ENCODE measurements around the gene TYMS. TPM values are rescaled to one million over a fixed set of nuclear protein-coding genes. Genes with fewer than 3 reads are reported as not detected.

TYMS gene
- total and polyA plus RNA-seq, 9 of the 15 experiments (the other 6 are each of a cell fraction or from before 2014, with no cell fraction given) = 69.1 to 409 (median 175) TPM

DNA sequence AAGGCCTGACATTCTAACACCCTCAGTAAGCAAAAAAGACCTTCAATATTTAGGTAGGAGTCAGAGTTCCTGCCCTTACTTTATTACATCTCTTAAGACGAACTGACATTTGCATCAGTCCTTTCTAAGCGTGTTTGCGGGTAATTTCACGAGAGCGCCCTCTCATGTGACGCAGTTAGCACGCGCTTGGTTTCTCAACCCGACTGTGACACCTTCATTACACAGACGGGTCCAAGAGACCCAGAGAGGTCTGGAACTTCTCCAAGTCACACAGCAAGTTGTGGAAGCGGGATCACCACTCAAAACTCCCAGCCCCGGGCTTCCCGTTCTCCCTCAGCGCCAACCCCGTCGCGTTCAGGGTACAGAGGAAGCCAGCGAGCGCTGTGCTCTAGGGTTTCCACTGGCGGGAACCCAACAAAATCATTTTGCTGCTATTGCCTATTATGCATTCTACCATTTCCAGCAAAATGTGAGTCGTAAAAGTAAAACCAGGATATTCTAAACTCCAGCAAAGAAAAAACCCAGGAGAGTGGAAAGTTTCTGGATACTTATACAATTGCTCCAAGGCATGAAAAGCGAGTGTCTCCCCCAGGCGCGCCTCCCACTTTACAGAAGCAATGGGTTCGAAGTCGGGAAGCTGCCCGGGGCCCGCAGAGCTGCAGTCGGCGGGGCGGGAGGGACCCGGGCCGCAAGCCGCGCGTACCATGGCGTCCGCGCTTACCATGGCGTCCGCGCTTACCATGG, 54.4 kb downstream of the TYMS start (continued):
- TF ChIP-seq TCFL5 (CRISPR knock-in tag; conservative IDR thresholded peaks at IDR 0.05) (no peak), ZNF165 (CRISPR knock-in tag; IDR thresholded peaks at IDR 0.05; ENCODE audit: borderline replicate concordance) (no peak), STAT5A (IDR thresholded peaks at IDR 0.05; ENCODE audit: borderline replicate concordance, low read length) (0 out of 2 replicates have a peak, but pooled peaks have one; percentile 12), BCOR (IDR thresholded peaks at IDR 0.05) (peak; percentile 80), PML (IDR thresholded peaks at IDR 0.05; ENCODE audit: low read length) (0 out of 2 replicates have a peak, but pooled peaks have one; percentile 38), BHLHE40 (IDR thresholded peaks at IDR 0.05; ENCODE audit: low read length) (peak; percentile 87), FOXK2 (conservative IDR thresholded peaks at IDR 0.05 in 1 of 2, IDR thresholded peaks at IDR 0.05 in 1 of 2; ENCODE audit: low read depth in 2 of 2) (no peak), TSC22D4 (tag; IDR thresholded peaks at IDR 0.05) (no peak), RBM15 (IDR thresholded peaks at IDR 0.05; ENCODE audit: insufficient read depth, low read length) (no peak), RBM39 (optimal IDR thresholded peaks at IDR 0.05; ENCODE audit: low read depth, low read length) (peak; percentile 47), SMC3 (conservative IDR thresholded peaks at IDR 0.05; ENCODE audit: insufficient read depth, low read depth, low read length) (0 out of 2 replicates have a peak, but pooled peaks have one; percentile 9), NELFE (IDR thresholded peaks at IDR 0.05; ENCODE audit: insufficient read depth, insufficient read length) (no peak), SUPT5H (IDR thresholded peaks at IDR 0.05) (peak; percentile 39)
- TF ChIP-seq, protein P1, sequence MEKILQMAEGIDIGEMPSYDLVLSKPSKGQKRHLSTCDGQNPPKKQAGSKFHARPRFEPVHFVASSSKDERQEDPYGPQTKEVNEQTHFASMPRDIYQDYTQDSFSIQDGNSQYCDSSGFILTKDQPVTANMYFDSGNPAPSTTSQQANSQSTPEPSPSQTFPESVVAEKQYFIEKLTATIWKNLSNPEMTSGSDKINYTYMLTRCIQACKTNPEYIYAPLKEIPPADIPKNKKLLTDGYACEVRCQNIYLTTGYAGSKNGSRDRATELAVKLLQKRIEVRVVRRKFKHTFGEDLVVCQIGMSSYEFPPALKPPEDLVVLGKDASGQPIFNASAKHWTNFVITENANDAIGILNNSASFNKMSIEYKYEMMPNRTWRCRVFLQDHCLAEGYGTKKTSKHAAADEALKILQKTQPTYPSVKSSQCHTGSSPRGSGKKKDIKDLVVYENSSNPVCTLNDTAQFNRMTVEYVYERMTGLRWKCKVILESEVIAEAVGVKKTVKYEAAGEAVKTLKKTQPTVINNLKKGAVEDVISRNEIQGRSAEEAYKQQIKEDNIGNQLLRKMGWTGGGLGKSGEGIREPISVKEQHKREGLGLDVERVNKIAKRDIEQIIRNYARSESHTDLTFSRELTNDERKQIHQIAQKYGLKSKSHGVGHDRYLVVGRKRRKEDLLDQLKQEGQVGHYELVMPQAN (IDR thresholded peaks at IDR 0.05; ENCODE audit: borderline replicate concordance) = peak; percentile 71; the same call in 1 of the 2 replicates
- TF ChIP-seq, protein P2, sequence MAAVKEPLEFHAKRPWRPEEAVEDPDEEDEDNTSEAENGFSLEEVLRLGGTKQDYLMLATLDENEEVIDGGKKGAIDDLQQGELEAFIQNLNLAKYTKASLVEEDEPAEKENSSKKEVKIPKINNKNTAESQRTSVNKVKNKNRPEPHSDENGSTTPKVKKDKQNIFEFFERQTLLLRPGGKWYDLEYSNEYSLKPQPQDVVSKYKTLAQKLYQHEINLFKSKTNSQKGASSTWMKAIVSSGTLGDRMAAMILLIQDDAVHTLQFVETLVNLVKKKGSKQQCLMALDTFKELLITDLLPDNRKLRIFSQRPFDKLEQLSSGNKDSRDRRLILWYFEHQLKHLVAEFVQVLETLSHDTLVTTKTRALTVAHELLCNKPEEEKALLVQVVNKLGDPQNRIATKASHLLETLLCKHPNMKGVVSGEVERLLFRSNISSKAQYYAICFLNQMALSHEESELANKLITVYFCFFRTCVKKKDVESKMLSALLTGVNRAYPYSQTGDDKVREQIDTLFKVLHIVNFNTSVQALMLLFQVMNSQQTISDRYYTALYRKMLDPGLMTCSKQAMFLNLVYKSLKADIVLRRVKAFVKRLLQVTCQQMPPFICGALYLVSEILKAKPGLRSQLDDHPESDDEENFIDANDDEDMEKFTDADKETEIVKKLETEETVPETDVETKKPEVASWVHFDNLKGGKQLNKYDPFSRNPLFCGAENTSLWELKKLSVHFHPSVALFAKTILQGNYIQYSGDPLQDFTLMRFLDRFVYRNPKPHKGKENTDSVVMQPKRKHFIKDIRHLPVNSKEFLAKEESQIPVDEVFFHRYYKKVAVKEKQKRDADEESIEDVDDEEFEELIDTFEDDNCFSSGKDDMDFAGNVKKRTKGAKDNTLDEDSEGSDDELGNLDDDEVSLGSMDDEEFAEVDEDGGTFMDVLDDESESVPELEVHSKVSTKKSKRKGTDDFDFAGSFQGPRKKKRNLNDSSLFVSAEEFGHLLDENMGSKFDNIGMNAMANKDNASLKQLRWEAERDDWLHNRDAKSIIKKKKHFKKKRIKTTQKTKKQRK (IDR thresholded peaks at IDR 0.05; ENCODE audit: borderline replicate concordance, low read depth, low read length) = peak; percentile 10; the same call in 1 of the 2 replicates
- TF ChIP-seq, protein P3, sequence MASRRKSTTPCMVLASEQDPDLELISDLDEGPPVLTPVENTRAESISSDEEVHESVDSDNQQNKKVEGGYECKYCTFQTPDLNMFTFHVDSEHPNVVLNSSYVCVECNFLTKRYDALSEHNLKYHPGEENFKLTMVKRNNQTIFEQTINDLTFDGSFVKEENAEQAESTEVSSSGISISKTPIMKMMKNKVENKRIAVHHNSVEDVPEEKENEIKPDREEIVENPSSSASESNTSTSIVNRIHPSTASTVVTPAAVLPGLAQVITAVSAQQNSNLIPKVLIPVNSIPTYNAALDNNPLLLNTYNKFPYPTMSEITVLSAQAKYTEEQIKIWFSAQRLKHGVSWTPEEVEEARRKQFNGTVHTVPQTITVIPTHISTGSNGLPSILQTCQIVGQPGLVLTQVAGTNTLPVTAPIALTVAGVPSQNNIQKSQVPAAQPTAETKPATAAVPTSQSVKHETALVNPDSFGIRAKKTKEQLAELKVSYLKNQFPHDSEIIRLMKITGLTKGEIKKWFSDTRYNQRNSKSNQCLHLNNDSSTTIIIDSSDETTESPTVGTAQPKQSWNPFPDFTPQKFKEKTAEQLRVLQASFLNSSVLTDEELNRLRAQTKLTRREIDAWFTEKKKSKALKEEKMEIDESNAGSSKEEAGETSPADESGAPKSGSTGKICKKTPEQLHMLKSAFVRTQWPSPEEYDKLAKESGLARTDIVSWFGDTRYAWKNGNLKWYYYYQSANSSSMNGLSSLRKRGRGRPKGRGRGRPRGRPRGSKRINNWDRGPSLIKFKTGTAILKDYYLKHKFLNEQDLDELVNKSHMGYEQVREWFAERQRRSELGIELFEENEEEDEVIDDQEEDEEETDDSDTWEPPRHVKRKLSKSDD (conservative IDR thresholded peaks at IDR 0.05; ENCODE audit: low read length) = 0 out of 2 replicates have a peak, but pooled peaks have one; percentile 93
